Testis (tissue), 3 donors: ENCODE measurements around the gene ST3GAL5. TPM values are rescaled to one million over a fixed set of nuclear protein-coding genes. Genes with fewer than 3 reads are reported as not detected.
"Not testable (repeated sequence)": the region's sequence is repeated elsewhere in the genome, so short reads cannot be mapped to it uniquely, and the experiment has no call there.

ENCODE experiments used
- DNase-seq: peaks from one replicate; pipeline ENCODE4 v3.0.0-alpha.2; 2019
- H3K27ac ChIP-seq, 2 donors: fragments of 200-600 bp; sonication (generic); one replicate each; pipeline ENCODE4 v1.5.1; 2019
- H3K27me3 ChIP-seq: fragments of 200-600 bp; sonication (generic); one replicate; pipeline ENCODE4 v1.5.1; 2019
- H3K36me3 ChIP-seq: fragments of 200-600 bp; sonication (generic); one replicate; pipeline ENCODE4 v1.5.1; 2017; ENCODE audit warnings: low read depth; ENCODE audit errors: missing control alignments
- H3K4me1 ChIP-seq: fragments of 200-600 bp; sonication (generic); one replicate; pipeline ENCODE4 v1.5.1; 2019
- H3K4me3 ChIP-seq, 2 donors: fragments of 200-600 bp; sonication (generic); one replicate each; pipeline ENCODE4 v1.5.1; 2017 to 2019
- H3K9me3 ChIP-seq: fragments of 200-600 bp; sonication (generic); one replicate; pipeline ENCODE4 v1.5.1; 2017
- POLR2A ChIP-seq: fragments of 450-650 bp; IDR thresholded peaks from one replicate; pipeline ENCODE4 v1.6.1; 2017; ENCODE audit warnings: antibody characterized with exemption, mild to moderate bottlenecking, moderate library complexity
- WGBS, 2 donors: methylation state at CpG; one replicate each; pipeline ENCODE4 v1.1.5; 2018; 5-methylcytosine and 5-hydroxymethylcytosine counted together
- intact Hi-C: fragments of 100-400 bp; cut with DNase I; formaldehyde crosslinking; loops from one replicate; pipeline ENCODE4 v1.15.1; 2023; ENCODE audit warnings: low total_unique reads
- polyA plus RNA-seq: library from polyadenylated mRNA; stranded (reverse); fragments of 350-450 nt; fragmentation: Illumina TruSeq; extraction: RNeasy Lipid Tissue Mini Kit (QIAGEN cat#74804); gene quantifications from one replicate; pipeline ENCODE4 v1.2.3, GENCODE V29; 2014; ENCODE audit warnings: low read depth, low replicate concordance; ENCODE audit not compliant: insufficient read depth
- total RNA-seq, 2 donors: library from RNA; depleted of rRNA; stranded (reverse); fragments of >200 nt; gene quantifications; one replicate each; pipeline ENCODE4 v1.2.3, GENCODE V29; 2016
- TF ChIP-seq, protein P1 (sequence below), 3 experiments: fragments of 450-650 bp in 2 of 3; fragments of 200-600 bp in 1 of 3; sonication (generic) in 1 of 3; IDR thresholded peaks; one replicate each; pipeline ENCODE4 v1.5.1; 2016 to 2019; ENCODE audit warnings: antibody characterized with exemption in 3 of 3, mild to moderate bottlenecking in 2 of 3, moderate library complexity in 1 of 3

The ST3GAL5 gene
- total and polyA plus RNA-seq, 3 donors from 2014 or later, result 38.3 to 60.0 (median 48.2) TPM

DNA sequence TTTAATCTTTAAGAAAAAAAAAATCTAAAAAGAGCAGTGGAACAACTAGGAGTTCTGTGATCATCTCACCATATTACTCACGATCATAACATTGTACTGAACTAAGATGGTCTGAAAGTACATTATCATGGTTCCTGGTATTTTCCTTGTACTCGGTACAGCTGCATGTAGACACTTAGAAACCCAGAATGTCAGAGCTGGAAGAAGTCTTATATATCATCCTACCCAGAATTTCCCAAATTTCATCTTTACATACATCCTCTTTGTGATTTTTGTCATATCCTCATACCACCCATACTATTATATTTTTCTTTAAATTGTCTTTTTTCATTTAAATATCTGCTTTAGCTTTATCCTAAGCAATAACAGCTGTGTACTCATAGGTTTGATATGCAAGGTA is 12.4 kb upstream of the ST3GAL5 start:
- WGBS, 2 donors, result 48 to 74% methylated on average over 2 of the region's 2 CpGs
- H3K9me3 ChIP-seq, result no peaks in the 10 kb centered on the region
- H3K27me3 ChIP-seq, result no peaks in the 10 kb centered on the region
- H3K27ac ChIP-seq, result no peak overlapping the region
- H3K4me3 ChIP-seq, result no peak overlapping the region
- intact Hi-C loops, result no loop called here
- H3K4me1 ChIP-seq, result peaks cover 6% of the 10 kb centered on the region
- no peaks in the 10 kb centered on the region for H3K36me3 ChIP-seq
- DNase-seq, result no peak
- TF ChIP-seq, protein P1, sequence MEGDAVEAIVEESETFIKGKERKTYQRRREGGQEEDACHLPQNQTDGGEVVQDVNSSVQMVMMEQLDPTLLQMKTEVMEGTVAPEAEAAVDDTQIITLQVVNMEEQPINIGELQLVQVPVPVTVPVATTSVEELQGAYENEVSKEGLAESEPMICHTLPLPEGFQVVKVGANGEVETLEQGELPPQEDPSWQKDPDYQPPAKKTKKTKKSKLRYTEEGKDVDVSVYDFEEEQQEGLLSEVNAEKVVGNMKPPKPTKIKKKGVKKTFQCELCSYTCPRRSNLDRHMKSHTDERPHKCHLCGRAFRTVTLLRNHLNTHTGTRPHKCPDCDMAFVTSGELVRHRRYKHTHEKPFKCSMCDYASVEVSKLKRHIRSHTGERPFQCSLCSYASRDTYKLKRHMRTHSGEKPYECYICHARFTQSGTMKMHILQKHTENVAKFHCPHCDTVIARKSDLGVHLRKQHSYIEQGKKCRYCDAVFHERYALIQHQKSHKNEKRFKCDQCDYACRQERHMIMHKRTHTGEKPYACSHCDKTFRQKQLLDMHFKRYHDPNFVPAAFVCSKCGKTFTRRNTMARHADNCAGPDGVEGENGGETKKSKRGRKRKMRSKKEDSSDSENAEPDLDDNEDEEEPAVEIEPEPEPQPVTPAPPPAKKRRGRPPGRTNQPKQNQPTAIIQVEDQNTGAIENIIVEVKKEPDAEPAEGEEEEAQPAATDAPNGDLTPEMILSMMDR (IDR thresholded peaks at IDR 0.05), result no peak
- no peak for TF ChIP-seq POLR2A

DNA sequence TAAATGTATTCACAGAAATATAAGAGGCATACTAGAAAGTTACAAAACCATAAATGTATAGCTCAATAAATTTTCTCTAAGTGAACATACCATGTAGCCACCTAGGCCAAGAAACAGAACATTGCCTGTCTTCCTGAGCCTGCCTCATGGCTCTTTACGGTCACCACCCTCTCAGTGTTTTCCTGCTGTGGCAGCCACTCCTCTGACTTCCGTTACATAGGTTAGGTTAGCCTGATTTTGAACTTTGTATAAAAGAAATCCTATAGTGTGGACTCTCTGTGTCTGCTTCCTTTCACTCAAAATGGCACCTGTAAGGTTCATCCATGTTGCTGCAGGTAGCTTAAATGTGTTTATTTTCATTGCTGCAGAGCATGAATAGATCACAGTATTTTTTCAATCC is 11.6 kb upstream of the ST3GAL5 start:
- no peak for DNase-seq
- Histone ChIP-seq H3K4me1 (peaks cover 6% of the 10 kb centered on the region), H3K9me3 (no peaks in the 10 kb centered on the region), H3K27ac (no peak overlapping the region), H3K36me3 (no peaks in the 10 kb centered on the region), H3K4me3 (no peak overlapping the region), H3K27me3 (no peaks in the 10 kb centered on the region)
- no peak for TF ChIP-seq POLR2A
- TF ChIP-seq, protein P1 (IDR thresholded peaks at IDR 0.05), result no peak
- 95 to 96% methylated on average over 2 of the region's 2 CpGs for WGBS, 2 donors
- intact Hi-C loops, result no loop called here

DNA sequence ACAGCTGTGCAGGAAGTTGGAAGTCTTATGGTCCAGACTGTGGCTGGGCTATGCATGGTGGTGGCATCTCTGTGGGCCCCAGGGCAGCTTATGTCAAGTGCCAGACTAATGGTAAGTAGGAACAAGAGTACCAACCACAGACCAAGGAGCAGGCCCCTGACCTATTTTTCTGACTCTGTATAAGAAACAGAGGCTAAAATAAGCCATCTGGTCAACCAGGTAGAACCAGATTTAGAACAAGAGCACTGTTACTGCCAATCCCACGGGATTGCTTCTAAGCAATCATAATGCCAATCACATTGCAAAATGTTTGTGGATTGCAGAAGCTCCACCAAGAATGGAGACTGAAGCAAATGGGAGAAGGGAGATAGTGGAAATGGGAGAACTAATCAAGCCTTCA is 11.1 kb upstream of the ST3GAL5 start:
- Histone ChIP-seq H3K4me1 (peaks cover 2% of the 10 kb centered on the region), H3K27ac (no peak overlapping the region), H3K9me3 (no peaks in the 10 kb centered on the region), H3K36me3 (no peaks in the 10 kb centered on the region), H3K27me3 (no peaks in the 10 kb centered on the region), H3K4me3 (no peak overlapping the region)
- no peak for TF ChIP-seq POLR2A
- TF ChIP-seq, protein P1 (IDR thresholded peaks at IDR 0.05), result no peak
- intact Hi-C loops, result no loop called here
- no peak for DNase-seq
- WGBS, 2 donors, result 93 to 95% methylated on average over 1 of the region's 1 CpG

DNA sequence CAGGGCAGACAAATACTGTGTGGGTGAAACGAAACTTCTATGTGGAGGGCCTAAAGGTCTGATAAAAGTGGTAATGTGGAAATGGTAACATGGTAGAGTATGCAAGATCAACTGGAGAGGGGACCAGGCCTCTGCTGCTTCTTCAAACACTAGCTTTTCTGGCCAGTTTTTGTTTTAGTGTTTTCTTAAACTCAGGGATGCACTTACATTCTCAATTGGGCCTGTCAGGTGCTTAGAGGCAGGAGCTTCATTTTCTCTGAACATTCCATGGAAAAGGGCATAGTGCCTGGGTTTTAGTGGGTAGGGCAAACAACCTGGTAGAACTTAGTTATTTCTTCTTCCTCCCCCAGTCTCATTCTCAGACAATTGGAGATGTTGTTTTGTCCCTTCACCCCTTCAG is 10.5 kb upstream of the ST3GAL5 start:
- intact Hi-C loops, result no loop called here
- Histone ChIP-seq H3K4me3 (no peak overlapping the region), H3K9me3 (no peaks in the 10 kb centered on the region), H3K27me3 (no peaks in the 10 kb centered on the region), H3K36me3 (no peaks in the 10 kb centered on the region), H3K27ac (no peak overlapping the region), H3K4me1 (no peaks in the 10 kb centered on the region)
- WGBS, 2 donors, result 81 to 94% methylated on average over 1 of the region's 1 CpG
- TF ChIP-seq, protein P1 (IDR thresholded peaks at IDR 0.05), result no peak
- TF ChIP-seq POLR2A, result no peak
- no peak for DNase-seq

DNA sequence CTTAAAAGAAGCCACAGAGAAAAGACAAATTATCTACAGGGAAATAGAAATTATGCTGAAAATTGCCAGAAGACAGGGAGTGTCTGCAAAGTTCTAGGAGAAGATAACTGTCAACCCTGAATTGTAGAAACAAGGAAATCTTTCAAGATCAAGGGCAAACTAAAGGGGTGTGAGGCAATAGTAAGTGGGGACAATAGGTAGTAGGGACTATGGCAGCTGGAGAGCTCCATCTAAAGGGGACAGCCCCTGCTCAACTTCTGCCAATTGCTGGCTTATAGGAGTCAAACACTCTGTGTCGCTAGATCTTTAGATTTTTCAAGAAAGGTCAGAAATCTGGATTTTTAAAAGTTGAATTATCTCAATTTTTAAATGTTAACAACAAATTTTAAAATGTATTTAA is 10.1 kb upstream of the ST3GAL5 start:
- no peak for TF ChIP-seq POLR2A
- TF ChIP-seq, protein P1 (IDR thresholded peaks at IDR 0.05), result no peak
- H3K4me1 ChIP-seq, result no peaks in the 10 kb centered on the region
- H3K9me3 ChIP-seq, result no peaks in the 10 kb centered on the region
- 97% methylated on average over 1 of the region's 1 CpG for WGBS, 2 donors
- H3K27me3 ChIP-seq, result no peaks in the 10 kb centered on the region
- intact Hi-C loops, result no loop called here
- H3K4me3 ChIP-seq, result no peak overlapping the region
- H3K27ac ChIP-seq, result no peak overlapping the region
- H3K36me3 ChIP-seq, result no peaks in the 10 kb centered on the region
- DNase-seq, result no peak

DNA sequence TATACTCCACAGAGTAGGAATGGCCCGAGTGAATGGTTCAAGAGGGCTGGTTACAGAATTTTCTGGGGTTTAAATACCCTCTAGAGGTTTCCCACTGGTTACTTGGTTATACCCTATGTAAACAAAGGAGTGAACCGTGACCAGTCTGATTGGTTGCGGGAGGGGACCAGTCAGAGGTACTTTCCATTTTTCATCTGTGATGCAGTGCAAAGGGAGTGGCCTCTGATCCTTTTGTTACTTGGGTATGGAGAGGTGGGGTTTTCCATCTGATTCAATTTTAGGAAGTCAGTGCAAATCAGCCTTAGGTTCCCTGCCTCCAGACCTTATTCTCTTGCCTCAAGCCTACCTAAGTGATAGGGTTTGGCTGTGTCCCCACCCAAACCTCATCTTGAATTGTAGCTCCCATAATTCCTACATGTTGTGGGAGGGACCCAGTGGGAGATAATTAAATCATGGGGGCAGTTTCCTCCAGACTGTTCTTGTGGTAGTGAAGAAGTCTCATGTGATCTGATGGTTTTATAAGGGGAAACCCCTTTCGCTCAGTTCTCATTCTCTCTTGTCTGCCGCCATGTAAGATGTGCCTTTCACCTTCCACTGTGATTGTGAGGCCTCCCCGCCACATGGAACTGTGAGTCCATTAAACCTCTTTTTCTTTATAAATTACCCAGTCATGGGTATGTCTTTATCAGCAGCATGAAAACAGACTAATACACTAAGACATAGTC is 5.9 kb upstream of the ST3GAL5 start:
- H3K36me3 ChIP-seq, H3K9me3 ChIP-seq, H3K4me3 ChIP-seq, H3K27me3 ChIP-seq, H3K4me1 ChIP-seq, intact Hi-C loops, DNase-seq, H3K27ac ChIP-seq: not testable (repeated sequence)
- WGBS, 2 donors, result 96% methylated on average over 6 of the region's 6 CpGs
